ENCODE results near the gene CABLES1.

Gene CABLES1

DNA sequence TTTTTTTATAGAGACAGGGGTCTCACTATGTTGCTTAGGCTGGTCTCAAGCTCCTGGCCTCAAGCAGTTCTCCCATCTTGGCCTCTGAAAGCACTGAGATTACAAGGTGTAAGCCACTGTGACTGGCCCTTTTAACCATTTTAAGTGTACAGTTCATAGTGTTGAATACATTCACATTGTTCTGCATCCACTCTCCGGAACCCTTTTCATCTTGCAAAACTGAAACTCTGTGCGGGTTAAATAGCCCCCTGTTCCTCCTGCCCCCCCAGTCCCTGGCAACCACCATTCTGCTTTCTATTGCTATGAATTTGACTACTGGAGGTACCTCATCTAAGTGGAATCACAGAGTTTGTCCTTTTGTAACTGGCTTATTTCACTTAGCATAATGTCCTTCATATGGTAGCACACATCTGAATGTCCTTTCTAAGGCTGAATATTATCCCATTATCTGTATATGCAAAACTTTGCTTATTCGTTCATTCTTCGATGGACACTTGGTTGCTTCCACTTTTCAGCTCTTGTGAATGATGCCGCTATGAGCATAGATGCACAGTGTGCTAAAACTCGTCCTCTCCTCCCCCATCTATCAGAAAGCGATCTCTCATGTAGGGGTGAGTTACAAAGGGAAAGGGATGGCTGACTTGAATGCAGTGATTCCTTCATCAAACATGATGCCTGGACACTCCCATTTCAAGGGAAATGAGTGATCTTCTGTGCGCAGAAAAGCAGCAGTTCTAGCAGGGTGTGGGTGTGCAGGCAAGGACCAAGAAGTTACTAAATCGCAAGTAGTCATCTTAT is 30.2 kb downstream of the CABLES1 start:
- no peak overlapping the region for H3K27ac ChIP-seq (ENCODE audit: low read depth, low read length)
- H3K4me3 ChIP-seq (ENCODE audit: insufficient read depth, low read length, poor library complexity, severe bottlenecking), result no peak overlapping the region
- H3K9me2 ChIP-seq (replicated peaks; ENCODE audit: insufficient read depth, low read length), result no peaks in the 10 kb centered on the region
- no peak overlapping the region for H3K4me2 ChIP-seq (ENCODE audit: low read depth, low read length, poor library complexity, severe bottlenecking)
- no peaks in the 10 kb centered on the region for H3K9me3 ChIP-seq (ENCODE audit: insufficient read depth, low read length)
- no peaks in the 10 kb centered on the region for H3F3A ChIP-seq (ENCODE audit: insufficient read depth)
- no peaks in the 10 kb centered on the region for H3K79me2 ChIP-seq (ENCODE audit: insufficient read depth, low read length)
- H4K20me1 ChIP-seq (ENCODE audit: low read depth, low read length), result no peaks in the 10 kb centered on the region
- H3K36me3 ChIP-seq (ENCODE audit: low read length), result no peaks in the 10 kb centered on the region
- no peaks in the 10 kb centered on the region for H3K27me3 ChIP-seq (ENCODE audit: low read length)
- no peak for TF ChIP-seq EZH2phosphoT487 (conservative IDR thresholded peaks at IDR 0.05; ENCODE audit: low read length)
- TF ChIP-seq, protein P1, sequence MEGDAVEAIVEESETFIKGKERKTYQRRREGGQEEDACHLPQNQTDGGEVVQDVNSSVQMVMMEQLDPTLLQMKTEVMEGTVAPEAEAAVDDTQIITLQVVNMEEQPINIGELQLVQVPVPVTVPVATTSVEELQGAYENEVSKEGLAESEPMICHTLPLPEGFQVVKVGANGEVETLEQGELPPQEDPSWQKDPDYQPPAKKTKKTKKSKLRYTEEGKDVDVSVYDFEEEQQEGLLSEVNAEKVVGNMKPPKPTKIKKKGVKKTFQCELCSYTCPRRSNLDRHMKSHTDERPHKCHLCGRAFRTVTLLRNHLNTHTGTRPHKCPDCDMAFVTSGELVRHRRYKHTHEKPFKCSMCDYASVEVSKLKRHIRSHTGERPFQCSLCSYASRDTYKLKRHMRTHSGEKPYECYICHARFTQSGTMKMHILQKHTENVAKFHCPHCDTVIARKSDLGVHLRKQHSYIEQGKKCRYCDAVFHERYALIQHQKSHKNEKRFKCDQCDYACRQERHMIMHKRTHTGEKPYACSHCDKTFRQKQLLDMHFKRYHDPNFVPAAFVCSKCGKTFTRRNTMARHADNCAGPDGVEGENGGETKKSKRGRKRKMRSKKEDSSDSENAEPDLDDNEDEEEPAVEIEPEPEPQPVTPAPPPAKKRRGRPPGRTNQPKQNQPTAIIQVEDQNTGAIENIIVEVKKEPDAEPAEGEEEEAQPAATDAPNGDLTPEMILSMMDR (IDR thresholded peaks at IDR 0.05; ENCODE audit: insufficient read depth, low read length, poor library complexity, severe bottlenecking), result no peak
- H2AFZ ChIP-seq (ENCODE audit: low read depth, low read length, severe bottlenecking), result no peak overlapping the region
- no peak overlapping the region for H3K9ac ChIP-seq (ENCODE audit: low read length)

DNA sequence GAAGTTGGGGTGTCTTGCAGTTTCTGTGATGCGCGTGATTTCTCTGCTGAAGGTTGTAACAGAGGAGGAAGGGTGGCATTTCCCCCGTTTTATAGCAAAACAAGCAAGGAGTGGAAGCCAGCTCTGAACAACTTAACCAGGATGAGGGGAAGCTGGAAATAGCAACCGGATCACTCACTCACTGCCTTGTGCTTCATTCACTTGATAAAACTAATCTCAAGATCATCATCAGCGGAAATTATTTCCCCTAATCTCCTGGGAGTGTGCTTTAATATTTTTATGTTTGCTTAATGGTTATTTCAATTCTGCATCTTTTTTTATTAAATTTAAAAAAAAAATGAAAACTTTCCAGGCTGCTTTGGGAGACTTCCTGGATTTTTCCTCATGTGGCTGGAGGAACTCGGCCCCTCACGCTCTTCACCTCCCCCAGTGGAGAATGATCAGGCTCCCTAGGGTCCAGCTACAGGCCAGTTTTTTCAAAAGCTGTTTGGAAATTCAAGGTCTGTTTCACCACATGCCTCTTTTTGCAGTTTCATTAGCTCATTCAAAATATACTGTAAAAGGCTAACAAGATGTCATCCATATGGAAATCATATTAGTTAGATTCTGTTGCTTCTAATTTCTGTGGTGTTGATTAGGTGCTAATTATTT is 31.7 kb downstream of the CABLES1 start:
- H3K9ac ChIP-seq (ENCODE audit: low read length), result no peak overlapping the region
- H3F3A ChIP-seq (ENCODE audit: insufficient read depth), result no peaks in the 10 kb centered on the region
- no peaks in the 10 kb centered on the region for H3K36me3 ChIP-seq (ENCODE audit: low read length)
- no peak for TF ChIP-seq EZH2phosphoT487 (conservative IDR thresholded peaks at IDR 0.05; ENCODE audit: low read length)
- TF ChIP-seq, protein P1 (IDR thresholded peaks at IDR 0.05; ENCODE audit: insufficient read depth, low read length, poor library complexity, severe bottlenecking), result no peak
- H3K9me2 ChIP-seq (replicated peaks; ENCODE audit: insufficient read depth, low read length), result no peaks in the 10 kb centered on the region
- no peaks in the 10 kb centered on the region for H3K79me2 ChIP-seq (ENCODE audit: insufficient read depth, low read length)
- H3K27me3 ChIP-seq (ENCODE audit: low read length), result no peaks in the 10 kb centered on the region
- H4K20me1 ChIP-seq (ENCODE audit: low read depth, low read length), result no peaks in the 10 kb centered on the region
- H3K4me3 ChIP-seq (ENCODE audit: insufficient read depth, low read length, poor library complexity, severe bottlenecking), result no peak overlapping the region
- no peak overlapping the region for H3K27ac ChIP-seq (ENCODE audit: low read depth, low read length)
- no peak overlapping the region for H3K4me2 ChIP-seq (ENCODE audit: low read depth, low read length, poor library complexity, severe bottlenecking)
- no peaks in the 10 kb centered on the region for H3K9me3 ChIP-seq (ENCODE audit: insufficient read depth, low read length)
- no peak overlapping the region for H2AFZ ChIP-seq (ENCODE audit: low read depth, low read length, severe bottlenecking)

DNA sequence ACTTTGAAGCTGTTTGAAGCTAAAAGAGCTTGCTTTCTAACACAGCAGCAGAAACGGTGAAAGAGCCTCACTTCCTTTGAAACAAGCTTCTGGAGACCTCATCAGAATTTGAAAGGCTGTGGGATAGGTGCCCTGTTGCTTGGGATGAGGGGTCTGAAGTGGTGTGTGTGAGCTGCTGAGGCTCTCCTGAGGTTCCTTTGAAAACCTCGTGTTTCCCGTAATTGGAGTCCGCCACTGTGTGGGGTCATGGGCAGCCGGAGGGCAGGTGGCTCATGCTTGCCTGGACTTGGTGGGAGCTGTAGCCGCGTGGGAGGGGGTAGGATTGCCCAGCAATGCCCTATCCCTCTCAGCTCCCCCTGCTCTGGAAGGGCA is 34.4 kb downstream of the CABLES1 start:
- no peak overlapping the region for H2AFZ ChIP-seq (ENCODE audit: low read depth, low read length, severe bottlenecking)
- no peaks in the 10 kb centered on the region for H3F3A ChIP-seq (ENCODE audit: insufficient read depth)
- H3K27me3 ChIP-seq (ENCODE audit: low read length), result no peaks in the 10 kb centered on the region
- no peaks in the 10 kb centered on the region for H3K9me2 ChIP-seq (replicated peaks; ENCODE audit: insufficient read depth, low read length)
- TF ChIP-seq EZH2phosphoT487 (conservative IDR thresholded peaks at IDR 0.05; ENCODE audit: low read length), result no peak
- TF ChIP-seq, protein P1 (IDR thresholded peaks at IDR 0.05; ENCODE audit: insufficient read depth, low read length, poor library complexity, severe bottlenecking), result no peak
- no peak overlapping the region for H3K4me2 ChIP-seq (ENCODE audit: low read depth, low read length, poor library complexity, severe bottlenecking)
- H4K20me1 ChIP-seq (ENCODE audit: low read depth, low read length), result no peaks in the 10 kb centered on the region
- no peak overlapping the region for H3K4me3 ChIP-seq (ENCODE audit: insufficient read depth, low read length, poor library complexity, severe bottlenecking)
- no peaks in the 10 kb centered on the region for H3K36me3 ChIP-seq (ENCODE audit: low read length)
- no peaks in the 10 kb centered on the region for H3K79me2 ChIP-seq (ENCODE audit: insufficient read depth, low read length)
- no peak overlapping the region for H3K27ac ChIP-seq (ENCODE audit: low read depth, low read length)
- H3K9me3 ChIP-seq (ENCODE audit: insufficient read depth, low read length), result no peaks in the 10 kb centered on the region
- H3K9ac ChIP-seq (ENCODE audit: low read length), result no peak overlapping the region

All from SU-DHL-6 (cell line).